Stimulated activated CD4-positive, alpha-beta T cell treated with anti-CD3 and anti-CD28 coated beads, Interleukin-1b, Interleukin-23, amount 100 ng/mL, for 4 hours (primary cell): ENCODE results near the gene CCDC34.
"Not testable (repeated sequence)": the region's sequence is repeated elsewhere in the genome, so short reads cannot be mapped to it uniquely, and the experiment has no call there.

Source experiments
- DNase-seq, 2 donors: peaks; one replicate each; pipeline ENCODE4 v3.0.0-alpha.2; 2020; ENCODE audit warnings: low read depth in 2 of 2

The CCDC34 gene

GRCh38 chr11:27361649-27362431 lies 1.2 kb downstream of the CCDC34 start:
- no peak for DNase-seq

DNA sequence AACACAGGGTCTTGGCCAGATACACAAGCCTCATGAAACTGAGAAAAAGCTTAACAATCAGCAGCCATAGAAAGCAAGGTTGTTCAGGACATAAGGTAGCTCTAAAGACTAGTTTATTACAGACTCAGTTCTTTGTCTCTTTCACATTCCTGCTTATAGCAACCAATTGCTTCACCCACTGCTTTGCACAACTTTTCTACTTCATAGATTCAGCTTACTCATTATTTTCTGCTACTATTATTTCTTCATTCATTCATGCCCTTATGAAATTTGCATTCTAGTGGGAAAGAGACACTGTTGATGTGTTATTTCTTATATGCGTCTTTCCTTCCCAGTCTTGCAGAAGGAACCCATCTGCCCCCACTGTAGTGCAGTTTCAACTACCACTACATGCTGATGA lies 4.7 kb downstream of the CCDC34 start:
- no peak for DNase-seq

GRCh38 chr11:27357250-27357649 lies 5.8 kb downstream of the CCDC34 start:
- no peak for DNase-seq

DNA sequence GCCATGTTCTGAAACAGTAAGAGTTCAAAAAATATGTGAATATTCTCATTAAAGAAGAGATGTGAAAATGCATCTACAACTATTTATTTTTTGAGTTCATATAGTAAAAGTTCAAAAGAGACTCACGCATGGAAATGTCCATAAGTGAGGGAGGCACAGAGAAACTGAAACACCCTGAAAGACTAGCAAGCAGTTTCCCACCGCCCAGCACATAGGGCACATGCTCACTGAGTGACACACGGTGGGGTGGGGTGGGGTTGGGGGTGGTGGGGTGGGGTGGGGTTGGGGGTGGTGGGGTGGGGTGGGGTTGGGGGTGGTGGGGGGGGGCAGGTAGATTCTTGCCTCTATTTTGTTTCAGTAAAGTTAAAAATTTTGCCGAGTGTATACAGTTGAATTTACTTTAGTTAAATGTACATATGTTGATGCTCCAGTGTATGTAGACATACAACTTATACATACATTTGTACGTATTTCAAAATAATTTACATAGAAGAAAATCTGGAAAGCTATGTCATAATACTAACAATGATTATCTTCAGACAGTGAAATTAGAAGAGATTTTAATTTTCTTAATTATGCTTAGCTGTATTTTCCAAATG lies 6.3 kb downstream of the CCDC34 start:
- no peak for DNase-seq

DNA sequence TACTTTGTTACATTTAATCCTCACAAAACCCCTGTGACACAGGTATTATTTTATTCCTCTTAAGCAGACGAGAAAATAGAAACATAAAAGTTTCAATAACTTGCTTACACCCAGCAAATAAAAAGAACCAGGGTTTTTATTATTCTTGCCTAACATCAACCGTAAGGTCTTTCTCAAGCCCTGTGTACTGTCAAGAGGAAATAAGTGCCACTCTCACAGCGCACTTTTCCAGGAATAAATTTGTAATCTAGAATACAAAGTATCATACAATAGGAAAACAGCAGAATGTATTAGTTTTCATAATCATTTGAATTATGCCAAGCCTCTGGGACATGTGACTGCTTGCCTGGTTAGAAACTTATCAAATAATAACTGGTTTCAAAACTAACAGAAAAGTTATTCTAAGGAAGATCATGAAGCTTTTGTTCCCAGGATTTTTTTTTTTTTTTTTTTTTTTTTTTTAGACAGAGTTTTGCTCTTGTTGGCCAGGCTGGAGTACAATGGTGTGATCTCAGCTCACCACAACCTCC lies 7.4 kb downstream of the CCDC34 start:
- DNase-seq = no peak

- DNase-seq = no peak
These were observed 8.6 kb downstream of the CCDC34 start for GRCh38 chr11:27354359-27354965.

- DNase-seq = no peak
These were observed 9.2 kb downstream of the CCDC34 start for GRCh38 chr11:27353593-27354358.

DNA sequence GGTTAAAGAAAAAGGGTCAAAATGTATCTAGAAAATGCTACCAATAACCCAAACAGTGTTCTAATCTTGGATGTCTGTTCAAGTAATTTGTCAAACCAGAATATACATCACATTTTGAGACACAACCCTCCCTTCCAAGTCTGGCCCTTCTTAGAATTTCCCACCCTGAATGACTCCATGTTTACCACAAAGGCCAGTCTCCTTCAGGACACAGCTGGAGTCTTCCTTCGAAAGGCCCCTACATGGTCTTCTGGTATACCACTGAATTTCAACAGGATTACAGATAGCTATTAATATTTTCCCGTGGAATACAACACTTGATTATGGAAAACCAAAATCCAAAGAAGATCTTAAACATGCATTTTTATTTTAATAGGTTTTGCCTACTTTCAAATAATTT lies 10.2 kb downstream of the CCDC34 start:
- no peak for DNase-seq

- no peak for DNase-seq
These were observed 12.5 kb downstream of the CCDC34 start for GRCh38 chr11:27350511-27350910.

GRCh38 chr11:27349919-27350318 lies 13.1 kb downstream of the CCDC34 start:
- no peak for DNase-seq

GRCh38 chr11:27348340-27348873 lies 14.6 kb downstream of the CCDC34 start:
- no peak for DNase-seq

DNA sequence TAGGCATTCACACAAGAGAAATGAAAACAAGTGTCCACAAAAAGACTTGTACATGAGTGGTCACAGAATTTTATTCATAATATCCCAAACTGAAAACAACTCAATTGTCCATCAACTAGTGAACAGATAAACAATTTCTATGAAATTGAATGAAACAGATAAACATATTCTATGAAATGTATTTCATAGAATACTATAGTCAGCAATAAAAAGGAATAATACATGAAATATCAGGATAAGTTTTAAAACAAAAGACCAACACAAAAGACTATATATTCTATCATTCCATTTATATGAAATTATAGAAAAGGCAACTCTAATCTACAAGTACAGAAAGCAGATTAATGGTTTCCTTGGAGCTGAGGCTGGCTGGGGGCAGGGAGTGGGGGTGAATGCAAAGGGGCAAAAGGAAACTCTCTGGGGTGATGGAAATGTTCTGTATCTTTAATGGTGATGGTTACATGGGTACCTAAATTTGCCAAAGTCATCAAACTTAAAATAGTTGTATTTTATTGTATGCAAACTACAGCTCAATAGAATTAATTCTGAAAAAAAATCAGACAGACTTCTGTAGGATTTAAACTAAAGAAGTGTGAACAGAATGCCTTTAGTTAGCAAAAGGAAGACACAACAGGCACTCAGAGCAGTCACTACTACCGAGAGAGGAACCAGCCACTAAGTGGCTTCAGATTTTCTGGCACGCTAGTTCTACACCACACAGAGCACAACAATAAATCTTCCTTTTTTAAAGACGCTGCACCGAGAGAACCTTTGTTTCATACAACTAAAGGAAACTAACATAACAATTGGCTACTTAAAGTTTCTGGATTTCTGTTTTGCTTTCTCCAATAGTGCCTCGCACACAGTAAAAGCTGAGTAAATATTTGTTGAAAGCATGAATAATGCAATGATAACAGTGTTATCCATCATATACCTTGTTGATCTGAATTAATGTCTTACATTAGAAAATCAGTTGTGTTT lies 15.4 kb downstream of the CCDC34 start:
- no peak for DNase-seq

GRCh38 chr11:27339941-27340340 lies 23.1 kb downstream of the CCDC34 start:
- DNase-seq = no peak

- DNase-seq = not testable (repeated sequence)
These were observed 28.3 kb downstream of the CCDC34 start for GRCh38 chr11:27334764-27335163.

DNA sequence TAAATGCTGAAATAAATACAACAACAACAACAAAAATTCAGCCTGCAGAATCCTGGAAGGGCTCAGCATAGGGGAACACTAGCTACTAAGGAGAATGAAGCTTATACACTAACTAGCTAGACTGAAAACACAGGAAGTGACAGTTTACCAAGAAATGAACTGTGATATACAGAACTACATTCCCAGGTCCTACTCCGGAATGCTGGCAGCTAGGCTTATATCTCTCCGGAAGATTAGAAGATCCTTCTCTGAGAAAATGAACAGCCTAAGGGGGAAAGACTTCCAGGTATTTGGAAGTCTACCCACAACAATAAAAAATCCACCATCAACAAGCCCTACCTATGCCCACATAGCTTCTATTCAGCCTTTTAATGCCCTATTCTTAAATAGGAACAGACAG lies 31.0 kb downstream of the CCDC34 start:
- no peak for DNase-seq

GRCh38 chr11:27330633-27331270 lies 32.3 kb downstream of the CCDC34 start:
- no peak for DNase-seq

DNA sequence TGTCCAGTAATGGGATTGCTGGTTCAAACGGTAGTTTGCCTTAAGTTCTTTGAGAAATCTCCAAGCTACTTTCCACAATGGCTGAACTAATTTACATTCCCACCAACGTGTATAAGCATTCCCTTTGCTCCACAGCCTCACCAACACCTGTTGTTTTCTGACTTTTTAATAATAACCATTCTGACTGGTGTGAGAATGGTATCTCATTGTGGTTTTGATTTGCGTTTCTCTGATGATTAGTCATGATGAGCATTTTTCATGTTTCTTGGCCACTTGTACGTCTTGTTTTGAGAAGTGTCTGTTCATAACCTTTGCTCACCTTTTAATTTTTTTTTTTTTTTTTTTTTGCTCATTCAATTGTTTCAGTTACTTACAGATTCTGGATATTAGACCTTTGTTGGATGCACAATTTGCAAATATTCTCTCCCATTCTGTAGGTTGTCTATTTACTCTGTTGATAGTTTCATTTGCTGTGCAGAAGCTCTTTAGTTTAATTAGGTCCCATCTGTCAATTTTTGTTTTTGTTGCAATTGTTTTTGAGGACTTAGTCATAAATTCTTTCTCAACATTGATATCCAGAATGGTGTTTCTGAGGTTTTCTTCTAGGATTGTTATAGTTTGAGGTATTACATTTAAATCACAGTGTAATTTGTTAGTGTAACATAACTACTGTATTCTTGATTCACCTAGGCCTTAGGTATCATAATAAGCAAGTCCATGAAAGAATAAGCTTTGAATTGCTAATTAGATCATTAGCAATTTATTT lies 33.0 kb downstream of the CCDC34 start:
- no peak for DNase-seq

DNA sequence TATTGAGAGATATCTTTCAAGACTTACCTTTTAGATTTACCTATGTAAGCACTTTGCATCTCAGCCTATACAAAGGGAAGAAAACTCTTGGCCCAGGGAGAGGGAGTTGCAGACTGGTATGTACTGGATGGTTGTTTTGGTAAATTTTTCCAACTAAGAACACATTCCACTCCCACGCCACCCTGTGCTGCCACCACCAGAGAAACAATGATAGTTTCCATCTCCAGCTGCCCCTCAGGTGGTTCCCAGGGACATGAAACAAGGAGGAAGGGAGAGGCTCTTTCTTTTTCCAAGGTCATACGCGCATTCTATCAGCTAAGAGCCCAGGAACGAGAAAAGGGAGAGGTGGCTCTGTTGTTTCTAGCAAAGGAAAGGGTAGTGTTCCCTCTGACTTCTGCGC lies 34.4 kb downstream of the CCDC34 start:
- DNase-seq = no peak

GRCh38 chr11:27327064-27327463 lies 36.0 kb downstream of the CCDC34 start:
- not testable (repeated sequence) for DNase-seq
